CD4-positive, alpha-beta T cell (primary cell): ENCODE measurements around the gene TCF12. TPM values are rescaled to one million over a fixed set of nuclear protein-coding genes. Genes with fewer than 3 reads are reported as not detected.

Source experiments
- ATAC-seq: fragments of 200-7000 bp; cut with Tn5 transposase; one replicate; pipeline ENCODE4 v1.10.0; 2022; ENCODE audit warnings: mild to moderate bottlenecking; ENCODE audit not compliant: poor library complexity
- CTCF ChIA-PET: fragments of 350-600 bp; sonication (Branson Sonifier 250); formaldehyde crosslinking; loops from one replicate; lab custom pipeline; 2021; ENCODE audit warnings: antibody characterized with exemption, inconsistent platforms; lab: Charles Lee
- POLR2A ChIA-PET: fragments of 350-600 bp; sonication (Branson Sonifier 250); formaldehyde crosslinking; loops from one replicate; lab custom pipeline; 2021; ENCODE audit warnings: antibody characterized with exemption, inconsistent platforms; lab: Charles Lee
- DNase-seq, 14 experiments: peaks; one replicate each; pipeline ENCODE4 v3.0.0-alpha.2; 2013 to 2020; ENCODE audit warnings: mixed read lengths in 2 of 14
- H3K27ac ChIP-seq, 2 donors: one replicate each; pipeline versions ENCODE4 v1.5.1 to v1.7.0; 2013; ENCODE audit warnings: low read length in 2 of 2, low read depth in 1 of 2, mild to moderate bottlenecking in 1 of 2
- H3K27me3 ChIP-seq, 2 experiments: 1 replicate in 1 of 2; 2 replicates in 1 of 2; pipeline versions ENCODE4 v1.6.1 to v1.7.0; 2013; ENCODE audit warnings: low read length in 2 of 2, control low read depth in 1 of 2, mild to moderate bottlenecking in 1 of 2, moderate library complexity in 1 of 2; ENCODE audit not compliant: insufficient read depth in 2 of 2, control insufficient read depth in 1 of 2
- H3K36me3 ChIP-seq: one replicate; pipeline ENCODE4 v1.6.1; 2013; ENCODE audit warnings: low read length, control low read depth; ENCODE audit not compliant: insufficient read depth
- H3K4me1 ChIP-seq: one replicate; pipeline ENCODE4 v1.6.1; 2013; ENCODE audit warnings: low read length, control low read depth; ENCODE audit not compliant: insufficient read depth
- H3K4me3 ChIP-seq: one replicate; pipeline ENCODE4 v1.5.1; 2013; ENCODE audit warnings: mild to moderate bottlenecking, low read length, moderate library complexity
- H3K9me3 ChIP-seq, 2 experiments: 1 replicate in 1 of 2; 2 replicates in 1 of 2; pipeline versions ENCODE4 v1.6.1 to v1.7.0; 2013; ENCODE audit warnings: low read length in 2 of 2, mild to moderate bottlenecking in 2 of 2, control low read depth in 1 of 2, moderate library complexity in 1 of 2; ENCODE audit not compliant: control insufficient read depth in 1 of 2, insufficient read depth in 1 of 2
- H3K27ac Mint-ChIP-seq: one replicate; pipeline ENCODE4 v1.8.0; 2020; ENCODE audit warnings: mixed read lengths
- H3K27me3 Mint-ChIP-seq: one replicate; pipeline ENCODE4 v1.8.0; 2021; ENCODE audit warnings: mixed read lengths
- H3K36me3 Mint-ChIP-seq: one replicate; pipeline ENCODE4 v1.8.0; 2021; ENCODE audit warnings: low read depth, mixed read lengths
- H3K4me1 Mint-ChIP-seq: one replicate; pipeline ENCODE4 v1.8.0; 2021; ENCODE audit warnings: low read depth, mixed read lengths
- H3K4me3 Mint-ChIP-seq: one replicate; pipeline ENCODE4 v1.8.0; 2020; ENCODE audit warnings: mild to moderate bottlenecking, mixed read lengths
- H3K9me3 Mint-ChIP-seq: one replicate; pipeline ENCODE4 v1.8.0; 2020; ENCODE audit warnings: mixed read lengths
- CTCF ChIP-seq: fragments of 200-600 bp; IDR thresholded peaks from one replicate; pipeline ENCODE4 v1.8.0; 2022; ENCODE audit warnings: antibody characterized with exemption, mild to moderate bottlenecking
- intact Hi-C, 2 experiments: fragments of 100-400 bp; cut with DNase I in 1 of 2; cut with micrococcal nuclease in 1 of 2; formaldehyde crosslinking; loops; one replicate each; pipeline versions ENCODE4 v1.15.1 to v1.9.0; 2023 to 2025; cut with DNase I, micrococcal nuclease
- total RNA-seq, 174 experiments: library from RNA in 2 of 174; stranded (reverse) in 2 of 174; gene quantifications; one replicate each; pipeline ENCODE4 v1.2.3 and lab custom pipeline; 2021 to 2026

TCF12 gene
- total RNA-seq, 2 experiments from 2014 or later: 54.0 TPM

GRCh38 chr15:56965231-56966013 lies 47.0 kb downstream of the TCF12 start:
- H3K27me3 ChIP-seq: no peaks in the 10 kb centered on the region
- ChIA-PET CTCF (no interaction called here), POLR2A (interaction anchor here (1.1 kb wide), 1 partner anchor 46 kb away, joined by 3 read pairs; no protein-coding TSS in a partner anchor)
- H3K9me3 ChIP-seq: no peaks in the 10 kb centered on the region
- no peak for TF ChIP-seq CTCF
- peaks cover 3% of the 10 kb centered on the region for H3K4me1 ChIP-seq
- H3K9me3 Mint-ChIP-seq: no peaks in the 10 kb centered on the region
- intact Hi-C loops: no loop called here
- H3K27ac Mint-ChIP-seq: no peak overlapping the region
- no peak overlapping the region for H3K4me3 ChIP-seq
- no peak overlapping the region for H3K4me3 Mint-ChIP-seq
- DNase-seq (no peak), ATAC-seq (no peak)
- peaks cover 70% of the 10 kb centered on the region for H3K4me1 Mint-ChIP-seq
- no peaks in the 10 kb centered on the region for H3K36me3 Mint-ChIP-seq
- H3K27ac ChIP-seq: no peak overlapping the region
- H3K27me3 Mint-ChIP-seq: no peaks in the 10 kb centered on the region
- H3K36me3 ChIP-seq: no peaks in the 10 kb centered on the region

GRCh38 chr15:56967336-56967735 lies 48.9 kb downstream of the TCF12 start:
- CTCF ChIA-PET: no interaction called here
- no peaks in the 10 kb centered on the region for H3K27me3 Mint-ChIP-seq
- no peaks in the 10 kb centered on the region for H3K36me3 ChIP-seq
- no peak overlapping the region for H3K4me3 ChIP-seq
- no peaks in the 10 kb centered on the region for H3K27me3 ChIP-seq
- H3K27ac Mint-ChIP-seq: no peak overlapping the region
- no peak for TF ChIP-seq CTCF
- no peaks in the 10 kb centered on the region for H3K9me3 Mint-ChIP-seq
- peaks cover 8% of the 10 kb centered on the region for H3K4me1 ChIP-seq
- ATAC-seq (no peak), DNase-seq (no peak)
- intact Hi-C loops: no loop called here
- no peaks in the 10 kb centered on the region for H3K9me3 ChIP-seq
- H3K27ac ChIP-seq: no peak overlapping the region
- H3K4me3 Mint-ChIP-seq: no peak overlapping the region
- POLR2A ChIA-PET: no interaction called here
- no peaks in the 10 kb centered on the region for H3K36me3 Mint-ChIP-seq
- peaks cover 73% of the 10 kb centered on the region for H3K4me1 Mint-ChIP-seq

DNA sequence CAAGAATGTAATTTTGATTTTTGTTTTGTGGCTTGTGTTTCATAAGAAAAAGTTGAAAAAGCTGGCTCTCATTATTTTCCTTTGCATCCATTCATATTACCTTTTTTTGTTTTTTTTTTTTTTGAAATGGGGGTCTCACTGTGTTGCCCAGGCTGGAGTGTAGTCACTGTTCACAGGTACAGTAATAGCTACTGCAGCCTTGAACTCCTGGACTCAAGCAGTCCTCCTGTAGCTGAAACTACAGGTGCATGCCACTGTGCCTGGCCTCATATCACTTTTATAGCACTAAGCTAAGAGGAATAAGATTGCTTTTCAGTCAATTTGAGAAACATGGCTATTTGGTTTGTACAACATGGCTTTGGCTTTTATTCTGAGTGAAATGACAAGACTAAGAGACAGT lies 49.8 kb downstream of the TCF12 start:
- H3K27me3 ChIP-seq: no peaks in the 10 kb centered on the region
- Mint-ChIP-seq H3K36me3 (no peaks in the 10 kb centered on the region), H3K27ac (no peak overlapping the region), H3K4me3 (no peak overlapping the region), H3K9me3 (no peaks in the 10 kb centered on the region), H3K4me1 (peaks cover 73% of the 10 kb centered on the region), H3K27me3 (no peaks in the 10 kb centered on the region)
- DNase-seq (no peak), ATAC-seq (no peak)
- H3K9me3 ChIP-seq: no peaks in the 10 kb centered on the region
- POLR2A ChIA-PET: no interaction called here
- intact Hi-C loops: no loop called here
- H3K4me1 ChIP-seq: peaks cover 8% of the 10 kb centered on the region
- H3K36me3 ChIP-seq: no peaks in the 10 kb centered on the region
- no peak overlapping the region for H3K27ac ChIP-seq
- CTCF ChIA-PET: no interaction called here
- no peak for TF ChIP-seq CTCF
- no peak overlapping the region for H3K4me3 ChIP-seq
